ENCODE data around the gene NYAP1.
A peak's percentile ranks its signal among the peaks of the same experiment; 100 is the strongest.

NYAP1 gene

GRCh38 chr7:100465702-100466311 is 17.9 kb upstream of the NYAP1 start:
- peak; percentile 27; the same call in 1 of the 2 replicates for TF ChIP-seq CTCF (IDR thresholded peaks at IDR 0.05; ENCODE audit: borderline replicate concordance, insufficient read depth, low read depth, low read length)
- H3K4me3 ChIP-seq (ENCODE audit: low read depth, low read length): no peak overlapping the region

DNA sequence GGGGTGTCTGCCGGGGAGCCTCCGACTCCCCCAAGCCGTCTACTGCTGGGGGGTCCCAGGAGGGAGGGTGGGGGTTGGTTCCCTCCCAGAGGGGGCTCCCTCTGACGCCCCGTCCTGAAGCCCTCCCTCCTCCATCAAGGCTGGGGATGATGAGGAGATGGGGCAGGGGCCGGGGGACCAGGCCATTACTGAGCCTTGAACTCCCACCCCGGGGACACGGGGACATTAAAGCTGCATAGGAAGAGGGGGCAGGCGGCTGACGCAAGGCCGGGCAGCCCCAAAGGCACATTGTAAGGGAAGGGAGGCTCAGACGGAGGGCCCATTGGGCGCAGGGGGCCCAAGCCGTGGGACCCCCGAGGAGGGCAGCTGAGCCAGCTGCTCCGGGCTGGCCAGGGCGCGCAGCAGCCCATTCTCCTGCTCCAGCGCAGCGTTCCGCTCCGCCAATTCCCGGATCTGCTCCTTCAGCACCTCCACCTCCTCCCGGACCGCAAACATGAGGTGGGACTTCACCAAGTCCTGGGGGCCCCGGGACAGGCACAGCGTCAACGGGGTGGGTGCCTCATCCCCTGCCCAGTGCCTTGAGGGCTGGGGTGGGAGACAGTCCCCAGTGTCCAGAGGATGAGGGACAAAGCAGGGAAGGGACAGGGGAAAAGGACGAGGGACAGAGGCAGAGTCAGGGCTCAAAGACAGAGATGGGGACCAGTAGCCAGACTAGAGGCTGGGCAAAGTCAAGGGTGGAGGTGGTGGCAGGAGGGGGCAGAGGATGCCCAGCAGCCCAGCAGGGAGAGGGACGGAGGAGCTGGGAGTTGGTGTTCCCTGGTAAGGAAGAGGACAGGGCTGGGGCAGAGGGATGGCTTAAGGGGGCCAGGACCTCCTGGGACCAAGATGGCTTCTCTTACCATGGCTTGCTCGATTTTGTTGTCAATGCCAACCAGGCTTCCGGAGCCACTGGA is 16.8 kb upstream of the NYAP1 start:
- H3K4me3 ChIP-seq (ENCODE audit: low read depth, low read length): no peak overlapping the region
- no peak for TF ChIP-seq CTCF (IDR thresholded peaks at IDR 0.05; ENCODE audit: borderline replicate concordance, insufficient read depth, low read depth, low read length)

GRCh38 chr7:100467638-100468373 is 15.9 kb upstream of the NYAP1 start:
- H3K4me3 ChIP-seq (ENCODE audit: low read depth, low read length): no peak overlapping the region
- TF ChIP-seq CTCF (IDR thresholded peaks at IDR 0.05; ENCODE audit: borderline replicate concordance, insufficient read depth, low read depth, low read length): no peak

DNA sequence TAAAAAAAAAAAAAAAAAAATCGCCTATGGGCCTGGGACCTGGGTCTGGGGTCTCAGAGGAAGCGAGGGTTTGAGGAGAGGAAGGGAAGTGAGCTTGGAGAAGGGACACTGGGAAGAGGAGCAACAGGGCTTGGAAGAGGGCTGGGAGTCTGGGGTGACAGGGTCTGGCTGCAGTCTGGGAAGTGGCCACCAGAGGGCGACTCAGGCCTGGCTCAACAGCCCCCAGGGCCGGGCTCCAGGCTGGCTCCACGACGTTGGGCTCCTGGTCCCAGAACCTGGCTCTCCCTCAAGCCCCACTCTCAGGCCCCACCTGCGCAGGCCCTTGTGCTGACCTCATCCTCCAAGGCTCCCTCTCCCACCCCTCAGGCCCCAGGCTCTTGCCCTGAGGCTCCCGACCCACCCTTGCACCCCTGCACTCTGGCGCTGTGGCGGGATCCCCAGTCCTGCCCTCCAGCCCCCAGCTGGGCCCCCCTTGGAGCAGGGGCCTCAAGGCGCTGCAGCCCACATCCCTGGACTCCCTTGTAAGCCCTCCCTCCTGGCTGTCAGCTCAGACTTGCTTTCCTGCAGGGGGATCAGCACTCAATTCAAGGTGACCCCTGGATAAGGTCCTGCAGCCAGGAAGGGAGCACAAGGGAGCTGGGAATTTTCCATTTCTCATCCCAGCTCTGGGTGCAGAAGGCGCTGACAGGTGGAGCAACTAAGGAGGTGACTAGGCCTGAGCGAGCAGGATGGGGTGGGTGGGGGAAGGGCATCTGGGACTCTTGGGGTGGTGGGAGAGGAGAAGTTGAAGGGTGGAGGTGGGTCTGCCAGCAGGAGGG is 14.3 kb upstream of the NYAP1 start:
- no peak overlapping the region for H3K4me3 ChIP-seq (ENCODE audit: low read depth, low read length)
- peak; percentile 97 for TF ChIP-seq CTCF (IDR thresholded peaks at IDR 0.05; ENCODE audit: borderline replicate concordance, insufficient read depth, low read depth, low read length)

GRCh38 chr7:100471021-100471420 is 12.7 kb upstream of the NYAP1 start:
- H3K4me3 ChIP-seq (ENCODE audit: low read depth, low read length): no peak overlapping the region
- no peak for TF ChIP-seq CTCF (IDR thresholded peaks at IDR 0.05; ENCODE audit: borderline replicate concordance, insufficient read depth, low read depth, low read length)

DNA sequence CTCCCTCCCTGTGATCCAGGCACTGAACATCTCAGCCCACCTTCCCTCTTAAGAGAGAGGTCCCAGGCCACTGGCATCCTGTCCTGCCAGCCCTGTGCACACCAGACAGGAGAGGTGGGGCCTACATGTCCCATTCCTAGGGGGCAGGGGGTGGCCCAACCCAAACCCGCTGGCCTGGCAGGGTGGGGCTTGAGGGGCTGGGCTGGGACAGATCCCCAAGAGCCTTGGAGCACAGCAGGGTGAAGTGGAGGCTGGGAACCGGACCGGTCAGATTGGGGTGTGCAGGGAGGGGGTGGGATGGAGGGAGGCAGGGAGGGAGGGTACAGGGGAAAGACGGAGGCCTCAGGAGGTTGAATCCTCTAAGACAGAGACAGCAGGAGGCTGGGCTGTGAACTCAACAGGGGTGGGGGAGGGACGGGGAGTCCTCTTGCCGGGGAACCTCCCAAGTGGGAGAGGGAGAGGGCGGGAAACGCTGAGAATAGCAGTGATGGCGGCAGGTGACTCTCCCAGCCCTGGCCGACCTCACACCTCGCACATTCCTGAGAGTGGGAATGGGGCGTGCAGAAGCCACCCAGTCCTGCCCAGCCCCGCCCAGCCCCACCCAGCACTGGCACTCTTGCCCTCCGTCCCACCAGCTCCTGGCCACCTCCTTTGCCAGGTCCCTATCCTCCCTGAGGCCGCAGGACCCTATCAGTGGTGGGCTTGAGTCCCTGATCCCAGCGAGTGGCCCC is 11.4 kb upstream of the NYAP1 start:
- no peak overlapping the region for H3K4me3 ChIP-seq (ENCODE audit: low read depth, low read length)
- no peak for TF ChIP-seq CTCF (IDR thresholded peaks at IDR 0.05; ENCODE audit: borderline replicate concordance, insufficient read depth, low read depth, low read length)

Measured in GM12875 (cell line).